MCF 10A (cell line): ENCODE data around the gene RNASE12. TPM values are rescaled to one million over a fixed set of nuclear protein-coding genes. Genes with fewer than 3 reads are reported as not detected.

ENCODE experiments used
- BruUV-seq: library from RNA; stranded (reverse); fragments of 400-500 nt; replicated peaks from 2 replicates; lab custom pipeline; 2021; lab: Mats Ljungman, UMichigan
- CTCF ChIA-PET: fragments of 300-600 bp; sonication (Branson Sonifier 250); formaldehyde crosslinking; extraction: SDS; loops from one replicate; lab custom pipeline; 2021; ENCODE audit warnings: antibody characterized with exemption, inconsistent platforms; lab: Yijun Ruan, JAX
- POLR2A ChIA-PET: fragments of 300-600, 350-650 bp; sonication (Branson Sonifier 250); formaldehyde crosslinking; extraction: SDS; loops from one replicate; lab custom pipeline; 2020; ENCODE audit warnings: antibody characterized with exemption, inconsistent platforms; lab: Yijun Ruan, JAX
- DNase-seq: peaks from one replicate; pipeline ENCODE4 v3.0.0-alpha.2; 2018; ENCODE audit not compliant: unreplicated experiment
- H3K27ac Mint-ChIP-seq: one replicate; pipeline ENCODE4 v1.8.0; 2022; ENCODE audit warnings: mild to moderate bottlenecking, low read depth, mixed read lengths; ENCODE audit not compliant: unreplicated experiment
- H3K27me3 Mint-ChIP-seq: one replicate; pipeline ENCODE4 v1.8.0; 2022; ENCODE audit warnings: mixed read lengths; ENCODE audit not compliant: insufficient read depth, unreplicated experiment
- H3K36me3 Mint-ChIP-seq: one replicate; pipeline ENCODE4 v1.8.0; 2022; ENCODE audit warnings: mild to moderate bottlenecking, moderate library complexity, mixed read lengths; ENCODE audit not compliant: insufficient read depth, unreplicated experiment
- H3K4me1 Mint-ChIP-seq: one replicate; pipeline ENCODE4 v1.8.0; 2022; ENCODE audit warnings: mixed read lengths; ENCODE audit not compliant: insufficient read depth, unreplicated experiment
- H3K4me3 Mint-ChIP-seq: one replicate; pipeline ENCODE4 v1.8.0; 2022; ENCODE audit warnings: mild to moderate bottlenecking, moderate library complexity, mixed read lengths; ENCODE audit not compliant: unreplicated experiment
- H3K9me3 Mint-ChIP-seq: one replicate; pipeline ENCODE4 v1.8.0; 2022; ENCODE audit warnings: mixed read lengths; ENCODE audit not compliant: unreplicated experiment
- CTCF ChIP-seq: fragments of 200-600 bp; IDR thresholded peaks from one replicate; pipeline ENCODE4 v1.8.0; 2022; ENCODE audit warnings: antibody characterized with exemption, mild to moderate bottlenecking; ENCODE audit not compliant: unreplicated experiment
- intact Hi-C: fragments of 100-400 bp; cut with micrococcal nuclease; formaldehyde crosslinking; loops from 2 replicates; pipeline ENCODE4 v1.14.1; 2022
- total RNA-seq: library from RNA; stranded (reverse); gene quantifications from 2 replicates; pipeline ENCODE4 v1.2.3, GENCODE V29; 2022

The RNASE12 gene
- total RNA-seq, 1 experiment from 2014 or later = not detected

- no peak for TF ChIP-seq CTCF
- H3K27me3 Mint-ChIP-seq = peaks cover under 1% of the 10 kb centered on the region
- CTCF ChIA-PET = interaction anchor here (0.7 kb wide), 1 partner anchor 220 kb away, joined by 3 read pairs; no protein-coding TSS in a partner anchor
- DNase-seq = no peak
- POLR2A ChIA-PET = interaction anchor here (1.0 kb wide), 1 partner anchor 89 kb away, joined by 3 read pairs; the partner anchor contains the start of gene PIP4P1
- no peaks in the 10 kb centered on the region for H3K4me1 Mint-ChIP-seq
- H3K27ac Mint-ChIP-seq = no peak overlapping the region
- intact Hi-C loops = no loop called here
- BruUV-seq = no TSS peak
- H3K4me3 Mint-ChIP-seq = no peak overlapping the region
- H3K9me3 Mint-ChIP-seq = no peaks in the 10 kb centered on the region
- H3K36me3 Mint-ChIP-seq = no peaks in the 10 kb centered on the region
Observed at GRCh38 chr14:20550926-20551325, 40.2 kb downstream of the RNASE12 start.

- TF ChIP-seq CTCF = no peak
- Mint-ChIP-seq H3K4me1 (no peaks in the 10 kb centered on the region), H3K9me3 (no peaks in the 10 kb centered on the region), H3K27me3 (peaks cover 11% of the 10 kb centered on the region), H3K36me3 (no peaks in the 10 kb centered on the region), H3K27ac (no peak overlapping the region), H3K4me3 (no peak overlapping the region)
- ChIA-PET POLR2A (no interaction called here), CTCF (interaction anchor here (1.0 to 1.2 kb wide), 3 partner anchors 8 to 18 kb away, joined by 3 to 4 read pairs (median 3); no protein-coding TSS in a partner anchor)
- no TSS peak for BruUV-seq
- no peak for DNase-seq
- intact Hi-C loops = no loop called here
Observed at GRCh38 chr14:20548414-20549158, 42.6 kb downstream of the RNASE12 start.

- CTCF ChIA-PET = interaction anchor here (0.7 to 1.5 kb wide), 2 partner anchors 15 to 60 kb away, joined by 3 to 5 read pairs; no protein-coding TSS in a partner anchor
- no peaks in the 10 kb centered on the region for H3K36me3 Mint-ChIP-seq
- BruUV-seq = no TSS peak
Observed at GRCh38 chr14:20546877-20547276, 44.3 kb downstream of the RNASE12 start.

More at GRCh38 chr14:20546877-20547276, 44.3 kb downstream of the RNASE12 start:
- Mint-ChIP-seq H3K4me1 (no peaks in the 10 kb centered on the region), H3K27ac (no peak overlapping the region), H3K9me3 (no peaks in the 10 kb centered on the region), H3K27me3 (peaks cover 11% of the 10 kb centered on the region), H3K4me3 (no peak overlapping the region)
- TF ChIP-seq CTCF = no peak
- POLR2A ChIA-PET = no interaction called here
- no peak for DNase-seq
- intact Hi-C loops = no loop called here

Other genes starting within 250 kb of the RNASE12 start
- 30.4 and 33.4 TPM in 2 replicates for gene PARP2, start 247.7 kb downstream of the RNASE12 start, total RNA-seq
- 20.4 and 22.7 TPM in 2 replicates for gene TEP1, start 177.9 kb downstream of the RNASE12 start, total RNA-seq
- gene KLHL33, start 155.2 kb downstream of the RNASE12 start, total RNA-seq = 0.14 TPM in 1 of 2 replicates, not detected in the other
- gene OSGEP, start 136.6 kb downstream of the RNASE12 start, total RNA-seq = 27.2 and 34.7 TPM in 2 replicates
- 140 and 168 TPM in 2 replicates for gene APEX1, start 136.2 kb downstream of the RNASE12 start, total RNA-seq
- gene PIP4P1, start 129.9 kb downstream of the RNASE12 start, total RNA-seq = 22.5 and 34.9 TPM in 2 replicates
- gene PNP, start 122.0 kb downstream of the RNASE12 start, total RNA-seq = 56.0 and 63.9 TPM in 2 replicates
- gene RNASE10, start 85.8 kb downstream of the RNASE12 start, total RNA-seq = 0.44 and 0.98 TPM in 2 replicates
- not detected in 2 replicates for gene RNASE9, start 30.3 kb downstream of the RNASE12 start, total RNA-seq
- gene RNASE11, start 3.4 kb downstream of the RNASE12 start, total RNA-seq = not detected in 2 replicates
- not detected in 2 replicates for gene OR6S1, start 50.3 kb upstream of the RNASE12 start, total RNA-seq
- 1.2 and 2.4 TPM in 2 replicates for gene RNASE4, start 93.2 kb upstream of the RNASE12 start, total RNA-seq
- gene ANG, start 97.4 kb upstream of the RNASE12 start, total RNA-seq = 1.7 and 3.6 TPM in 2 replicates
- gene EDDM3A, start 154.5 kb upstream of the RNASE12 start, total RNA-seq = not detected in 2 replicates
- not detected in 2 replicates for gene EDDM3B, start 177.0 kb upstream of the RNASE12 start, total RNA-seq
- gene RNASE6, start 189.9 kb upstream of the RNASE12 start, total RNA-seq = not detected in 2 replicates
- gene RNASE1, start 211.5 kb upstream of the RNASE12 start, total RNA-seq = not detected in 2 replicates